Dendritic cell treated with granulocyte-macrophage colony-stimulating factor and Interleukin-4, amounts not matched to agents 40 ng/mL and 50 ng/mL, for 4 days (primary cell): ENCODE measurements around the gene PRM2.

Experiments
- H3K27ac Mint-ChIP-seq: one replicate; pipeline ENCODE4 v1.8.0; 2022; ENCODE audit warnings: mild to moderate bottlenecking, mixed read lengths
- H3K27me3 Mint-ChIP-seq: one replicate; pipeline ENCODE4 v1.8.0; 2022; ENCODE audit warnings: mild to moderate bottlenecking, mixed read lengths
- H3K36me3 Mint-ChIP-seq: one replicate; pipeline ENCODE4 v1.8.0; 2022; ENCODE audit warnings: low read depth, mixed read lengths
- H3K4me1 Mint-ChIP-seq: one replicate; pipeline ENCODE4 v1.8.0; 2022; ENCODE audit warnings: low read depth, mixed read lengths
- H3K4me3 Mint-ChIP-seq: one replicate; pipeline ENCODE4 v1.8.0; 2022; ENCODE audit warnings: mild to moderate bottlenecking, moderate library complexity, mixed read lengths
- H3K9me3 Mint-ChIP-seq: one replicate; pipeline ENCODE4 v1.8.0; 2022; ENCODE audit warnings: mixed read lengths
- intact Hi-C: fragments of 100-400 bp; cut with micrococcal nuclease; formaldehyde crosslinking; loops from one replicate; pipeline ENCODE4 v1.15.0; 2022

The PRM2 gene

GRCh38 chr16:11255737-11256660 lies 20.3 kb downstream of the PRM2 start, which contains the start of gene SOCS1:
SOCS1 (minus strand) TSS chr16:11256204; CDS start chr16:11255478, 726 bp downstream.
- intact Hi-C loops = loop anchor here (1.0 to 10.0 kb wide), 5 partner anchors 41 to 285 kb away; no protein-coding TSS in a partner anchor
- Mint-ChIP-seq H3K27me3 (peaks cover 11% of the 10 kb centered on the region), H3K4me3 (peak within 1 kb of the TSS; percentile 99), H3K4me1 (peaks cover 54% of the 10 kb centered on the region), H3K9me3 (no peaks in the 10 kb centered on the region), H3K27ac (peak within 1 kb of the TSS; percentile 99), H3K36me3 (peaks cover 47% of the 10 kb centered on the region)

GRCh38 chr16:11254913-11255736 lies 21.2 kb downstream of the PRM2 start:
- intact Hi-C loops = loop anchor here (1.0 to 10.0 kb wide), 4 partner anchors 42 to 284 kb away; no protein-coding TSS in a partner anchor
- Mint-ChIP-seq H3K9me3 (no peaks in the 10 kb centered on the region), H3K36me3 (peaks cover 47% of the 10 kb centered on the region), H3K27me3 (peaks cover 6% of the 10 kb centered on the region), H3K4me3 (peak overlapping the region; percentile 92), H3K27ac (peak overlapping the region; percentile 99), H3K4me1 (peaks cover 61% of the 10 kb centered on the region)

GRCh38 chr16:11253995-11254912 lies 22.0 kb downstream of the PRM2 start:
- H3K27ac Mint-ChIP-seq = peak overlapping the region; percentile 99
- peaks cover 55% of the 10 kb centered on the region for H3K4me1 Mint-ChIP-seq
- peak overlapping the region; percentile 92 for H3K4me3 Mint-ChIP-seq
- peaks cover 47% of the 10 kb centered on the region for H3K36me3 Mint-ChIP-seq
- no peaks in the 10 kb centered on the region for H3K27me3 Mint-ChIP-seq
- intact Hi-C loops = loop anchor here (5.0 to 10.0 kb wide), 2 partner anchors 72 to 119 kb away; no protein-coding TSS in a partner anchor
- H3K9me3 Mint-ChIP-seq = no peaks in the 10 kb centered on the region

- peaks cover 45% of the 10 kb centered on the region for H3K4me1 Mint-ChIP-seq
- peak overlapping the region; percentile 92 for H3K4me3 Mint-ChIP-seq
- no peaks in the 10 kb centered on the region for H3K9me3 Mint-ChIP-seq
- H3K27ac Mint-ChIP-seq = peak overlapping the region; percentile 99
- H3K36me3 Mint-ChIP-seq = peaks cover 47% of the 10 kb centered on the region
- intact Hi-C loops = loop anchor here (5.0 to 10.0 kb wide), 2 partner anchors 71 to 119 kb away; no protein-coding TSS in a partner anchor
- H3K27me3 Mint-ChIP-seq = no peaks in the 10 kb centered on the region
Measured at GRCh38 chr16:11253009-11253994, 23.0 kb downstream of the PRM2 start.

GRCh38 chr16:11252482-11252931 lies 23.8 kb downstream of the PRM2 start:
- intact Hi-C loops = loop anchor here (1.0 to 10.0 kb wide), 3 partner anchors 70 to 287 kb away; no protein-coding TSS in a partner anchor
- H3K27ac Mint-ChIP-seq = peak overlapping the region; percentile 99
- peak overlapping the region; percentile 92 for H3K4me3 Mint-ChIP-seq
- no peaks in the 10 kb centered on the region for H3K27me3 Mint-ChIP-seq
- H3K4me1 Mint-ChIP-seq = peaks cover 39% of the 10 kb centered on the region
- peaks cover 47% of the 10 kb centered on the region for H3K36me3 Mint-ChIP-seq
- H3K9me3 Mint-ChIP-seq = no peaks in the 10 kb centered on the region

GRCh38 chr16:11251525-11252481 lies 24.5 kb downstream of the PRM2 start:
- peaks cover 47% of the 10 kb centered on the region for H3K36me3 Mint-ChIP-seq
- H3K9me3 Mint-ChIP-seq = no peaks in the 10 kb centered on the region
- peak overlapping the region; percentile 99 for H3K27ac Mint-ChIP-seq
- peak overlapping the region; percentile 92 for H3K4me3 Mint-ChIP-seq
- H3K27me3 Mint-ChIP-seq = no peaks in the 10 kb centered on the region
- peaks cover 34% of the 10 kb centered on the region for H3K4me1 Mint-ChIP-seq
- intact Hi-C loops = loop anchor here (1.0 to 10.0 kb wide), 3 partner anchors 70 to 287 kb away; no protein-coding TSS in a partner anchor

GRCh38 chr16:11250786-11251524 lies 25.3 kb downstream of the PRM2 start:
- H3K27ac Mint-ChIP-seq = peak overlapping the region; percentile 99
- no peak overlapping the region for H3K4me3 Mint-ChIP-seq
- H3K9me3 Mint-ChIP-seq = no peaks in the 10 kb centered on the region
- intact Hi-C loops = loop anchor here (5.0 to 10.0 kb wide), 2 partner anchors 69 to 116 kb away; no protein-coding TSS in a partner anchor
- H3K36me3 Mint-ChIP-seq = peaks cover 40% of the 10 kb centered on the region
- peaks cover 36% of the 10 kb centered on the region for H3K4me1 Mint-ChIP-seq
- H3K27me3 Mint-ChIP-seq = no peaks in the 10 kb centered on the region

- Mint-ChIP-seq H3K27me3 (peaks cover 2% of the 10 kb centered on the region), H3K4me3 (no peak overlapping the region), H3K4me1 (peaks cover 39% of the 10 kb centered on the region), H3K36me3 (peaks cover 37% of the 10 kb centered on the region), H3K9me3 (no peaks in the 10 kb centered on the region), H3K27ac (peak overlapping the region; percentile 77)
- intact Hi-C loops = loop anchor here (5.0 to 10.0 kb wide), 2 partner anchors 68 to 115 kb away; no protein-coding TSS in a partner anchor
Measured at GRCh38 chr16:11250091-11250785, 26.0 kb downstream of the PRM2 start.

- no peak overlapping the region for H3K4me3 Mint-ChIP-seq
- peaks cover 46% of the 10 kb centered on the region for H3K4me1 Mint-ChIP-seq
- H3K9me3 Mint-ChIP-seq = no peaks in the 10 kb centered on the region
Measured at GRCh38 chr16:11249233-11250061, 26.8 kb downstream of the PRM2 start.

More at GRCh38 chr16:11249233-11250061, 26.8 kb downstream of the PRM2 start:
- intact Hi-C loops = loop anchor here (5.0 to 10.0 kb wide), 2 partner anchors 67 to 115 kb away; no protein-coding TSS in a partner anchor
- Mint-ChIP-seq H3K36me3 (peaks cover 29% of the 10 kb centered on the region), H3K27me3 (peaks cover 3% of the 10 kb centered on the region), H3K27ac (peak overlapping the region; percentile 55)
